Upper lobe of left lung (tissue), 6 donors: ENCODE data around the gene SULF2. TPM values are rescaled to one million over a fixed set of nuclear protein-coding genes. Genes with fewer than 3 reads are reported as not detected.

Source experiments
- ATAC-seq, 2 donors: fragments of 200-7000 bp; cut with Tn5 transposase; one replicate each; pipeline ENCODE4 v1.9.1; 2022; ENCODE audit warnings: mild to moderate bottlenecking in 2 of 2, moderate library complexity in 2 of 2; ENCODE audit not compliant: low FRiP score in 2 of 2
- DNase-seq, 2 donors: peaks; one replicate each; pipeline ENCODE4 v3.0.0-alpha.2; 2019 to 2020
- H3K27ac ChIP-seq, 4 donors: fragments of 200-600 bp; sonication (generic); one replicate each; pipeline ENCODE4 v1.5.1; 2016 to 2019
- H3K27me3 ChIP-seq, 4 donors: fragments of 200-600 bp; sonication (generic); one replicate each; pipeline ENCODE4 v1.5.1; 2017 to 2019
- H3K36me3 ChIP-seq, 4 donors: fragments of 200-600 bp; sonication (generic); one replicate each; pipeline ENCODE4 v1.5.1; 2016 to 2019
- H3K4me1 ChIP-seq, 4 donors: fragments of 200-600 bp; sonication (generic); one replicate each; pipeline ENCODE4 v1.5.1; 2018 to 2019
- H3K4me3 ChIP-seq, 4 donors: fragments of 200-600 bp; sonication (generic); one replicate each; pipeline ENCODE4 v1.5.1; 2017 to 2019; ENCODE audit warnings: mild to moderate bottlenecking in 2 of 4, moderate library complexity in 1 of 4
- H3K9me3 ChIP-seq, 4 donors: fragments of 200-600 bp; sonication (generic); one replicate each; pipeline ENCODE4 v1.5.1; 2018 to 2019
- CTCF ChIP-seq, 6 experiments: fragments of 450-650 bp in 4 of 6; fragments of 200-600 bp in 2 of 6; sonication (generic) in 2 of 6; IDR thresholded peaks; one replicate each; pipeline ENCODE4 v1.5.1; 2016 to 2019; ENCODE audit warnings: antibody characterized with exemption in 6 of 6
- EP300 ChIP-seq, 4 donors: sonication (generic); formaldehyde crosslinking; IDR thresholded peaks; one replicate each; pipeline ENCODE4 v1.5.1; 2017; ENCODE audit warnings: antibody characterized with exemption in 4 of 4, control low read depth in 2 of 4
- POLR2A ChIP-seq, 4 donors: fragments of 450-650 bp; IDR thresholded peaks; one replicate each; pipeline ENCODE4 v1.5.1; 2016 to 2017; ENCODE audit warnings: antibody characterized with exemption in 4 of 4, mild to moderate bottlenecking in 2 of 4
- POLR2AphosphoS5 ChIP-seq, 2 donors: sonication (generic); formaldehyde crosslinking; IDR thresholded peaks; one replicate each; pipeline ENCODE4 v1.5.1; 2017; ENCODE audit warnings: antibody characterized with exemption in 2 of 2
- WGBS, 2 donors: methylation state at CpG; one replicate each; pipeline ENCODE4 v1.1.5; 2017 to 2018; 5-methylcytosine and 5-hydroxymethylcytosine counted together
- total RNA-seq, 6 donors: library from RNA; depleted of rRNA in 4 of 6; stranded (reverse); fragments of >200 nt in 4 of 6; gene quantifications; one replicate each; pipeline versions ENCODE4 v1.1.0 to v1.2.1, GENCODE V29; 2016 to 2021
- donor health status: DM: no; HTN: no; CAD: no; lungs with moderate emphysema.
- donor health status: DM: no; HTN: yes; CAD: no; lungs with severe emphysema.

Gene SULF2
- total RNA-seq, 6 donors from 2014 or later: 15.0 to 63.8 (median 21.7) TPM

GRCh38 chr20:47747669-47748031, 37.6 kb downstream of the SULF2 start:
- 90 to 94% methylated on average over 10 of the region's 10 CpGs for WGBS, 2 donors
- no peaks in the 10 kb centered on the region for H3K36me3 ChIP-seq
- H3K4me1 ChIP-seq: peaks cover 7 to 19% (median 15%) of the 10 kb centered on the region in 4 donors
- ATAC-seq: no peak
- no peak for TF ChIP-seq POLR2A (IDR thresholded peaks at IDR 0.05)
- no peak for TF ChIP-seq CTCF (IDR thresholded peaks at IDR 0.05)
- no peak for TF ChIP-seq EP300 (IDR thresholded peaks at IDR 0.05)
- TF ChIP-seq POLR2AphosphoS5 (IDR thresholded peaks at IDR 0.05): no peak
- no peaks in the 10 kb centered on the region for H3K27me3 ChIP-seq
- H3K4me3 ChIP-seq: no peak overlapping the region
- no peaks in the 10 kb centered on the region for H3K9me3 ChIP-seq
- DNase-seq: no peak
- H3K27ac ChIP-seq: no peak overlapping the region

GRCh38 chr20:47744803-47745202, 40.5 kb downstream of the SULF2 start:
- Histone ChIP-seq H3K27me3 (no peaks in the 10 kb centered on the region), H3K27ac (no peak overlapping the region), H3K4me1 (peaks cover 7 to 18% (median 14%) of the 10 kb centered on the region in 4 donors), H3K36me3 (no peaks in the 10 kb centered on the region), H3K9me3 (no peaks in the 10 kb centered on the region), H3K4me3 (no peak overlapping the region)
- DNase-seq (no peak), ATAC-seq (no peak)
- TF ChIP-seq EP300 (IDR thresholded peaks at IDR 0.05) (no peak), POLR2A (IDR thresholded peaks at IDR 0.05) (no peak), POLR2AphosphoS5 (IDR thresholded peaks at IDR 0.05) (no peak), CTCF (IDR thresholded peaks at IDR 0.05) (no peak)
- 94 to 95% methylated on average over 4 of the region's 4 CpGs for WGBS, 2 donors

- TF ChIP-seq POLR2AphosphoS5 (IDR thresholded peaks at IDR 0.05) (no peak), EP300 (IDR thresholded peaks at IDR 0.05) (no peak), POLR2A (IDR thresholded peaks at IDR 0.05) (no peak), CTCF (IDR thresholded peaks at IDR 0.05) (no peak)
- Histone ChIP-seq H3K4me3 (no peak overlapping the region), H3K27me3 (no peaks in the 10 kb centered on the region), H3K36me3 (no peaks in the 10 kb centered on the region), H3K9me3 (no peaks in the 10 kb centered on the region), H3K27ac (no peak overlapping the region), H3K4me1 (peaks cover 3 to 7% (median 4%) of the 10 kb centered on the region in 4 donors)
- ATAC-seq (no peak), DNase-seq (no peak)
- 91 to 93% methylated on average over 7 of the region's 7 CpGs for WGBS, 2 donors
Observed at GRCh38 chr20:47743671-47744070, 41.6 kb downstream of the SULF2 start.

GRCh38 chr20:47741669-47742608, 43.3 kb downstream of the SULF2 start:
- no peak for ATAC-seq
- WGBS, 2 donors: 74 to 75% methylated on average over 18 to 22 of the region's 22 CpGs

More at GRCh38 chr20:47741669-47742608, 43.3 kb downstream of the SULF2 start:
- H3K9me3 ChIP-seq: no peaks in the 10 kb centered on the region
- no peak overlapping the region for H3K27ac ChIP-seq
- no peaks in the 10 kb centered on the region for H3K27me3 ChIP-seq
- H3K36me3 ChIP-seq: no peaks in the 10 kb centered on the region
- no peak for TF ChIP-seq POLR2AphosphoS5 (IDR thresholded peaks at IDR 0.05)
- TF ChIP-seq CTCF (IDR thresholded peaks at IDR 0.05): no peak
- TF ChIP-seq EP300 (IDR thresholded peaks at IDR 0.05): no peak
- no peak for TF ChIP-seq POLR2A (IDR thresholded peaks at IDR 0.05)
- DNase-seq: no peak
- H3K4me1 ChIP-seq: no peaks in the 10 kb centered on the region
- no peak overlapping the region for H3K4me3 ChIP-seq
